Aorta (tissue), 5 donors: Measurements from ENCODE around the gene SIPA1L3. TPM values are rescaled to one million over a fixed set of nuclear protein-coding genes. Genes with fewer than 3 reads are reported as not detected.
A peak's percentile ranks its signal among the peaks of the same experiment; 100 is the strongest.

Experiments used
- ATAC-seq: fragments of 200-7000 bp; cut with Tn5 transposase; one replicate; pipeline ENCODE4 v1.9.1; 2022; ENCODE audit warnings: moderate library complexity; ENCODE audit not compliant: low FRiP score
- DNase-seq, 2 donors: peaks; one replicate each; pipeline ENCODE4 v3.0.0-alpha.2; 2020
- H3K27ac ChIP-seq, 2 donors: one replicate each; pipeline ENCODE4 v1.5.1; 2013; ENCODE audit warnings: low read length in 2 of 2, mild to moderate bottlenecking in 2 of 2, moderate library complexity in 2 of 2, control low read depth in 1 of 2, inconsistent platforms in 1 of 2, low read depth in 1 of 2
- H3K27me3 ChIP-seq, 2 donors: one replicate each; pipeline ENCODE4 v1.6.1; 2013; ENCODE audit warnings: control low read depth in 1 of 2, low read length in 1 of 2, mild to moderate bottlenecking in 1 of 2, moderate library complexity in 1 of 2; ENCODE audit not compliant: insufficient read depth in 2 of 2, control insufficient read depth in 1 of 2
- H3K36me3 ChIP-seq, 2 donors: one replicate each; pipeline ENCODE4 v1.6.1; 2013; ENCODE audit warnings: control low read depth in 1 of 2, low read length in 1 of 2, mild to moderate bottlenecking in 1 of 2; ENCODE audit not compliant: insufficient read depth in 2 of 2, control insufficient read depth in 1 of 2
- H3K4me1 ChIP-seq, 2 donors: one replicate each; pipeline ENCODE4 v1.6.1; 2013; ENCODE audit warnings: low read length in 2 of 2, control low read depth in 1 of 2, mild to moderate bottlenecking in 1 of 2, moderate library complexity in 1 of 2; ENCODE audit not compliant: insufficient read depth in 2 of 2, control insufficient read depth in 1 of 2
- H3K4me3 ChIP-seq, 2 donors: one replicate each; pipeline ENCODE4 v1.5.1; 2013; ENCODE audit warnings: low read length in 2 of 2, control low read depth in 1 of 2, mild to moderate bottlenecking in 1 of 2
- H3K9me3 ChIP-seq: one replicate; pipeline ENCODE4 v1.6.1; 2013; ENCODE audit warnings: mild to moderate bottlenecking, low read length; ENCODE audit not compliant: control insufficient read depth
- WGBS, 2 donors: extraction: QIAGEN DNeasy Blood & Tissue Kit; methylation state at CpG; one replicate each; pipeline ENCODE4 v1.1.7; 2013; 5-methylcytosine and 5-hydroxymethylcytosine counted together
- intact Hi-C, 2 donors: fragments of 100-400 bp; cut with DNase I; formaldehyde crosslinking; loops; one replicate each; pipeline versions ENCODE4 v1.14.2 to v1.15.0; 2022
- polyA plus RNA-seq, 2 donors: library from polyadenylated mRNA; stranded (reverse); fragments of 200-250 nt; gene quantifications; one replicate each; pipeline ENCODE4 v1.2.3, GENCODE V29; 2013
- total RNA-seq, 2 donors: library from RNA; stranded (reverse); fragmentation: NEBNext Ultra II Directional; extraction: Animal tissue kit (Norgen Biotek cat#: 25700); gene quantifications; one replicate each; pipeline ENCODE4 v1.2.1, GENCODE V29; 2021
- donor health status: healthy with polysubstance abuse.
- donor health status: Bipolar disorder and iron deficiency.
- donor health status: DM: no; HTN: no; CAD: no.
- donor health status: DM: no; HTN: no; CAD: no.
- donor health status: DM: yes; HTN: yes; CAD: no.

SIPA1L3 gene
- total and polyA plus RNA-seq, 4 donors, result 1.3 to 20.9 (median 11.2) TPM

GRCh38 chr19:38084196-38084595, 177.2 kb downstream of the SIPA1L3 start:
- intact Hi-C loops, result no loop called here
- WGBS, 2 donors, result 94 to 97% methylated on average over 7 of the region's 7 CpGs

GRCh38 chr19:38089440-38089839, 182.4 kb downstream of the SIPA1L3 start:
- Histone ChIP-seq H3K27ac (no peak overlapping the region), H3K4me1 (no peaks in the 10 kb centered on the region), H3K9me3 (no peaks in the 10 kb centered on the region), H3K4me3 (no peak overlapping the region), H3K27me3 (no peaks in the 10 kb centered on the region), H3K36me3 (peaks cover 0 to 2% of the 10 kb centered on the region in 2 donors)
- 93 to 95% methylated on average over 1 of the region's 1 CpG for WGBS, 2 donors
- intact Hi-C loops, result no loop called here
- ATAC-seq (no peak), DNase-seq (no peak)

More at GRCh38 chr19:38084196-38084595, 177.2 kb downstream of the SIPA1L3 start:
- Histone ChIP-seq H3K36me3 (peaks cover 0 to 2% of the 10 kb centered on the region in 2 donors), H3K27me3 (no peaks in the 10 kb centered on the region), H3K4me3 (no peak overlapping the region), H3K27ac (no peak overlapping the region), H3K9me3 (no peaks in the 10 kb centered on the region), H3K4me1 (no peaks in the 10 kb centered on the region)
- DNase-seq, result no peak
- ATAC-seq, result no peak

- Histone ChIP-seq H3K27ac (no peak overlapping the region), H3K9me3 (no peaks in the 10 kb centered on the region), H3K4me1 (no peaks in the 10 kb centered on the region), H3K36me3 (peaks cover 0 to 2% of the 10 kb centered on the region in 2 donors), H3K27me3 (no peaks in the 10 kb centered on the region), H3K4me3 (no peak overlapping the region)
- intact Hi-C loops, result loop anchor here in 1 of 2 donors (10.0 kb wide), 1 partner anchor 188 kb away; the partner anchor contains the start of genes SIPA1L3 and WDR87
- no peak for ATAC-seq
- DNase-seq, result no peak
- 64 to 88% methylated on average over 8 of the region's 8 CpGs for WGBS, 2 donors
Measured at GRCh38 chr19:38093154-38093553, 186.1 kb downstream of the SIPA1L3 start.

- intact Hi-C loops, result loop anchor here in 1 of 2 donors (10.0 kb wide), 1 partner anchor 189 kb away; the partner anchor contains the start of genes SIPA1L3 and WDR87
- ATAC-seq (no peak), DNase-seq (no peak)
- peaks cover 0 to 2% of the 10 kb centered on the region in 2 donors for H3K36me3 ChIP-seq
- no peaks in the 10 kb centered on the region for H3K9me3 ChIP-seq
- H3K27me3 ChIP-seq, result no peaks in the 10 kb centered on the region
- no peak overlapping the region for H3K27ac ChIP-seq
- H3K4me3 ChIP-seq, result no peak overlapping the region
- no peaks in the 10 kb centered on the region for H3K4me1 ChIP-seq
- 13 to 43% methylated on average over 6 of the region's 6 CpGs for WGBS, 2 donors
Measured at GRCh38 chr19:38093587-38093986, 186.6 kb downstream of the SIPA1L3 start.

- Histone ChIP-seq H3K27ac (no peak overlapping the region), H3K27me3 (no peaks in the 10 kb centered on the region), H3K9me3 (no peaks in the 10 kb centered on the region), H3K4me1 (no peaks in the 10 kb centered on the region), H3K36me3 (no peaks in the 10 kb centered on the region), H3K4me3 (no peak overlapping the region)
- WGBS, 2 donors, result 32 to 38% methylated on average over 17 of the region's 17 CpGs
- intact Hi-C loops, result loop anchor here (5.0 to 10.0 kb wide), 2 partner anchors 191 to 193 kb away; partner anchors contain the start of genes SIPA1L3 (in 1 of the 2) and WDR87 (in 1 of the 2)
- ATAC-seq, result peak; percentile 64
- DNase-seq, result peak; percentile 81 to 86
Measured at GRCh38 chr19:38095411-38096308, 188.7 kb downstream of the SIPA1L3 start.

- no peaks in the 10 kb centered on the region for H3K27me3 ChIP-seq
- H3K27ac ChIP-seq, result no peak overlapping the region
- H3K4me3 ChIP-seq, result no peak overlapping the region
- H3K4me1 ChIP-seq, result no peaks in the 10 kb centered on the region
- 98% methylated on average over 8 of the region's 8 CpGs for WGBS, 2 donors
- peaks cover 0 to 3% of the 10 kb centered on the region in 2 donors for H3K36me3 ChIP-seq
- no peaks in the 10 kb centered on the region for H3K9me3 ChIP-seq
- no peak for ATAC-seq
- intact Hi-C loops, result loop anchor here (5.0 to 10.0 kb wide), 2 partner anchors 195 to 198 kb away; partner anchors contain the start of genes SIPA1L3 (in 1 of the 2) and WDR87 (in 1 of the 2)
- DNase-seq, result no peak
Measured at GRCh38 chr19:38099966-38100365, 193.0 kb downstream of the SIPA1L3 start.

GRCh38 chr19:38100589-38100988, 193.6 kb downstream of the SIPA1L3 start:
- no peak for DNase-seq
- Histone ChIP-seq H3K9me3 (no peaks in the 10 kb centered on the region), H3K4me1 (no peaks in the 10 kb centered on the region), H3K4me3 (no peak overlapping the region), H3K27me3 (no peaks in the 10 kb centered on the region), H3K36me3 (peaks cover 0 to 3% of the 10 kb centered on the region in 2 donors), H3K27ac (no peak overlapping the region)
- 97 to 98% methylated on average over 7 to 8 of the region's 8 CpGs for WGBS, 2 donors
- ATAC-seq, result no peak
- intact Hi-C loops, result no loop called here

- intact Hi-C loops, result no loop called here
- no peak overlapping the region for H3K4me3 ChIP-seq
- H3K27ac ChIP-seq, result no peak overlapping the region
- no peaks in the 10 kb centered on the region for H3K4me1 ChIP-seq
- H3K27me3 ChIP-seq, result no peaks in the 10 kb centered on the region
- 96 to 97% methylated on average over 10 of the region's 10 CpGs for WGBS, 2 donors
- no peaks in the 10 kb centered on the region for H3K9me3 ChIP-seq
- peaks cover 0 to 3% of the 10 kb centered on the region in 2 donors for H3K36me3 ChIP-seq
- DNase-seq (no peak), ATAC-seq (no peak)
Measured at GRCh38 chr19:38101723-38102122, 194.7 kb downstream of the SIPA1L3 start.
